Middle frontal gyrus (tissue), 1 donor: ENCODE data around the gene RAB14.
A peak's percentile ranks its signal among the peaks of the same experiment; 100 is the strongest.

Experiments used
- DNase-seq: peaks from one replicate; pipeline ENCODE4 v3.0.0-alpha.2; 2015; ENCODE audit warnings: low spot score; ENCODE audit errors: extremely low spot score

The RAB14 gene

DNA sequence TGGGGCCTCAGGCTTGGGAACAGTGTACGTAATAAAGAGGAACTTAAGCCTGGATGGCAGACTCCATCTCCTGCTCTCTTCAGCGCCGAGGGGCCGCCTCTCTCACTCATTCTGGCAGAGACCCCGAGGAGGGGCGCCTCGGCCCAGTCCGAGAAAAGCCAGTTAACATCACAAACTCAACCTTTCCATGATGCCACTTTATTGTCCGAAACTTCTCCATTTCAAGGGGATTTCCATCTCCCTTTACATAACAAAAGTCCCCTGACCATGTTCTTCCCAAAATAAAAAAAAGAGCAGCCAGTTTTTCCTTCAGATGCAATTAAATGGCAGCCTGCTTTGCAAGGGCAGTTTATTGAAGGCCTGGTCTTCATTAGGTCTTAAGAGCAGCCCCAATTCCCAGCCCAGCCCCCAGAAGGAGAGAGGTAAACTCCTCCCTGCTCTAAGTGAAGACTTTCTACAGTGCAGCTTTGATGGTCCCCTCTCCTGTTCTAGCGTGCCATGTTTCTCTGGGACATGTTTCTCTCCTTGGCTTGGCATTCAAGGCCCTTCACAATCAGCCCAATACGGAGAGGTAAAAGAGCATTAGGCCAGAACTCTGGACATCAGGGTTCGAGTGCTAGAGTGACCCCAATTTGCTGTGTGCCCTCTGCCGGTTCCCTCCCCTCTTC is 19.5 kb upstream of the RAB14 start:
- DNase-seq: no peak

DNA sequence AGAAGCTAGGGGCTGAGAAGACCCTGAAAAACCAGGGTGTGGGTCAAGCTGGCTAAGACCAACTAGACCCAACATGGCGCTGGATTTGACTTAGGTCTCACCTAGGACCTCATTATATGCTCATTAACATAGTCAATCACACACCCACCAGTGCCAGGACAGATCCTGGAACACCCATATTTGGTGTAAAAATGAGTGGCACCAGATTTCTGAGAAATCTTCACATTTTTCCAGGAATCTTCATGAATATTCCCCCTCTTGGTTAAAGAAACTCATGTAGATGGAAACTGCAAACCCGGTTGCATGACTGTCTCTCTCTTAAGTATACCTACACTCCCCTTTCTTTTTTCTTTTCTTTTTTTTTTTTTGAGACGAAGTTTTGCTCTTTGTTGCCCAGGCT is 17.9 kb upstream of the RAB14 start:
- DNase-seq: no peak

DNA sequence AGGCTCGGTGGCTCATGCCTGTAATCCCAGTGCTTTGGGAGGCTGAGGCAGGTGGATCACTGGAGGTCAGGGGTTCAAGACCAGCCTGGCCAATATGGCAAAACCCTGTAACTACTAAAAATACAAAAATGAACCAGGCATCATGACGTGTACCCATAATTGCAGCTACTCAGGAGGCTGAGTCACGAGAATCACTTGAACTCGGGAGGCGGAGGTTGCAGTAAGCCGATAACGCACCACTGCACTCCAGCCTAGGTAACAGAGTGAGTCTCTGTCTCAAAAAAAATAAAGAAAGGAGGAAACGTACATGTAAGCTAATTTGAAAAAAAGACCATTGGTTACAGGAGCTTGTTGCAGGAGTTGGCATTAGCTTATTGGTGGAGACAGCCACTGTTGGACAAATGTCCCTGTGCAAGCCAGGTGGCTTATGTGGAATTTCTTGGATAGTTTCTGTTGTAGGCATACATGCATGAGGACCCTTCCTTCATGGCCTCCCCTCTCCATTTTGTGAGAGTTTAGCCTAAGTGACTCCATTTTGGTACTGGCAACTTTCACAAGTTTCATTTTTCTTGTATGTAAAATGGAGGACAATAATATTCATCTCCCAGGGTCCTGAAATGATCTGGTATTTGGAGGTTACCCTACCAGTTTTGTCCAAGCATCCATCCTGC is 16.8 kb upstream of the RAB14 start:
- no peak for DNase-seq

DNA sequence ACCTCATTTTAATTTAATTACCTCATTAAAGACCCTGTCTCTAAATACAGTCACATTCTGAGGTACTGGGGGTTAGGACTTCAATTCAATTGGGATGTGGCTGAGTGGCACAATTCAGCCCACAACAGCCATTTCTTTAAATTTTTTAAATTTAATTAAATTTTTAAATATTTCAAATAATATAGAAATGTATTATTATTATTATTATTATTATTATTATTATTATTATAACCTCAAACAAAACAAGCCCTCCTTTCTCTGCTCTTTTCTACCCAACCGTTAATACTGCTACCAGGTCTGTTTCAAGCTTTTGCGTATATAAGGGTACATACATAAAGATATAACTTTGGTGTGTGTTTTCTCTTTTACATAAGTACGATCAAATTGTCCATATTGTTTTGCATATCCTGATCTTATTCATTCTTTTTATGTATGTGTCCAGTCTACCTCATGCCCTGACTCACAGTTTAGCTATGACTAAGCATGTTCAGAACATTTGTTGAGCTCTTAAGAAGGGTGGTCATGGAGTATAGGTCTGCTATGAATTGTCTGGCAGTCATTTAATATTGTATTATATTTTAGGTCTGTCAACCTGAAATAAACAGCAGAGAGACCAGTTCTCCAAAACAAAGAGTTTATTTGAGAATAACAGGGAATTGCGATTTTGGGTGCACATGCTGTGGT is 16.1 kb upstream of the RAB14 start:
- DNase-seq: no peak

DNA sequence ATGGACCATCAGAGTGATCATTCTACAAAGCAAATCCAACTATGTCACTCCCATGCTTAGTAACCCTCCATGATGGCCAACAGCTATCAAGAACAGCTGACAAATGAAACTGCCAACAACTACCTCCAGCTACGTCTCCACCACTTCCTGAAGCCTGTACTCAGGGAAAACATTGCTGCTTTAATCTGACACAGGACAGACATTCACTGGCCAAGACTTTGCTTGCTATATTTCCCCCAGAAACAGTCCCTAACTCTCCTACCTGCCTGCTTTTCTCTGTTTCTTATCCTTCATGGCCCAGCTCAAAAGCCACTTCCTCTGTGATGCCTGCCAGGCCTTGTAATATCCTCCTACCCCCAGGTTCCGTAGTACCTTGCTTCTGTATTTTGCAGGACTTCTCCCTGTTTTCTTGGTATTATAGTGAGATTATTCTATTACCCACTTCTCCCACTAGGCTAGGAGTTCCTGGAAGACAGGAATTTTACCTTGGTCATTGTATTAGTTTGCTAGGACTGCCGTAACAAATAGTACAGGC is 14.7 kb upstream of the RAB14 start:
- no peak for DNase-seq

DNA sequence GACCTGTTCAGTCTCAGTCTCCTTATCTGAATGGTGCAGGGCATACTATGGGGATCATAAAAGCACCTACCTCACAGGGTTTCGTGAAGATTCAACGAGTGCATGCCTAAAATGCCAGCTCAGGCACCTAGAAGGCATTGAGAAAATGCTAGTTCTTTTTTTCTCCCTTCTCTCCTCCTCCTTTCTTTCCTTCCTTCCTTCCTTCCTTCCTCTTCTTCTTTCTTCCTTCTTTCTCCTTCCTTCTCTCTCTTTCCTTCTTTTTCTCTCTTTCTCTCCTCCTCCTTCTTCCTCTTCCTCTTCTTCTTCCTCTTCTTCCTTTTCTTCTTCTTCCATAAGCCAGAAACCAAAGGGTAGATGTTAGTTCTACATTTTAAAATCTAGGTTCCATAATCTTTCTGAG is 12.3 kb upstream of the RAB14 start:
- no peak for DNase-seq

DNA sequence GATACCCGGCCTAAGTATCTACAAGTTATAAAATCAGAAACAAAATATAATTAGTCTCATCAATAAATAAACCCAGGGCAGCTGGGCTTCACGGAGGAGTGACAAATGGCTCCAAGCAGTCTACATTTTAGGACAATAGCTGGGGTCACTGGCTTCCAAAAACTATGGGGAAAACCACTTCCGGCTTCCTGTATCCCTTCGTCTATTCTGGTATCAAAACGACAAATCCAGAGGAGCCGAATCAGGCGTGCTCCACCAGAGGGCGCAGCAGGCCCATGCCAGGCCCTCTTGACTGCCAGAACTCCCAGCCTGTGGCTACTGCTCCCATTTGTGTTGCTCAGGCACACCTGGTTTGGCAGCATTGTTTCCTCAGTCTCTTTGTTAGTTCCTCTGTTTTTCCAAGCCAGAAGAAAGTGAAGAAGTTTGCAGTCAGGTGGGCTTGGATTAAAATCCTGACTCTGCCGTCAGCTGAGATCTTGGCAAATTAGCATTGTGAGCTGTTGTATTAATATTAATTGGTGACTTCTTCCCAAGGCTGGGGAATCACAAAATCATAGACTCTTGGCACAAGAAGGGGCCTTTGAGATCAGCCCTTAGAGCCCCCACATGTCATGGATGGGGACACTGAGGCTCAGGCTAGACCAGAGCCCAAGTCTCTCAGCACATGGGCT is 11.6 kb upstream of the RAB14 start:
- peak; percentile 89 for DNase-seq

DNA sequence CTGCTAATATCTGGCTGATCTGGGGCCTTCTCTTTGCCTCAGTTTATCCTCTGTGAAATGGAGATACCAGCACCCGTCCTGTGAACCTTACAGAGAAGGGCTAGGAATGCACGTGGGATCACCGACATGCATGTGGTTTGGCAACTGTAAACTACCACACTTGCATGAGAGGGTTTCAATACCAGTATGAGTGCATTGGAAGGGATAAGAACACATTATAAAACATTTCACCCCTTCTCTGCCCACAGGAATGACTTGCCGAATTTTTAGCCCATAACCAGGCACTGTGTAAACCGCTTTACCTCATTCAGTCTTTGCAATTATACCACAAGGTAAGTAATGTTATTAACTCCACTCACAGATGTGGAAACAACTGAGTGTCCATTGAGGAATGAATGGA is 8.9 kb upstream of the RAB14 start:
- no peak for DNase-seq

DNA sequence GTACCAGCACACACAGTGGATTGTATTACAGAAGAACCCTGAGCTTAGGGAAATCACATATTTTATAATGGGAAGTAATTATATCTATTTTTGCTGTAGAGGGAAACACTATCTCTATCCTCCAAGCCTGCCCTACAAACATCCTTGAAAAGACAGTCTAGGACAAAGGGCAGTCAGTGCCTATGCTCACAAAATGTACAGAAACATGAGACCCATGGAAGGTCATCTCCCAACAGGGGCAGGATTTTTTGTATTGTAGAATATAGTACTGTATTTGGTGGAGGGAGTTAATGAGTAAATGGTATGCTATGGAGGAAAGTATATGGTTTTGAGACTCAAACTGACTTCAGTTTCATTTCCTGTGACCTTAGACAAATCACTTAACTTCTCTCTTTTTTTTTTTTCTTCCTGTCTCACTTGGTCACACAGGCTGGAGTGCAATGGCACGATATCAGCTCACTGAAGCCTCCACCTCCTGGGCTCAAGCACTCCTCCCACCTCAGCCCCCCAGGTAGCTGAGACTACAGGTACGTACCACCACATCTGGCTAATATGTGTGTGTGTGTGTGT is 5.8 kb upstream of the RAB14 start:
- no peak for DNase-seq

DNA sequence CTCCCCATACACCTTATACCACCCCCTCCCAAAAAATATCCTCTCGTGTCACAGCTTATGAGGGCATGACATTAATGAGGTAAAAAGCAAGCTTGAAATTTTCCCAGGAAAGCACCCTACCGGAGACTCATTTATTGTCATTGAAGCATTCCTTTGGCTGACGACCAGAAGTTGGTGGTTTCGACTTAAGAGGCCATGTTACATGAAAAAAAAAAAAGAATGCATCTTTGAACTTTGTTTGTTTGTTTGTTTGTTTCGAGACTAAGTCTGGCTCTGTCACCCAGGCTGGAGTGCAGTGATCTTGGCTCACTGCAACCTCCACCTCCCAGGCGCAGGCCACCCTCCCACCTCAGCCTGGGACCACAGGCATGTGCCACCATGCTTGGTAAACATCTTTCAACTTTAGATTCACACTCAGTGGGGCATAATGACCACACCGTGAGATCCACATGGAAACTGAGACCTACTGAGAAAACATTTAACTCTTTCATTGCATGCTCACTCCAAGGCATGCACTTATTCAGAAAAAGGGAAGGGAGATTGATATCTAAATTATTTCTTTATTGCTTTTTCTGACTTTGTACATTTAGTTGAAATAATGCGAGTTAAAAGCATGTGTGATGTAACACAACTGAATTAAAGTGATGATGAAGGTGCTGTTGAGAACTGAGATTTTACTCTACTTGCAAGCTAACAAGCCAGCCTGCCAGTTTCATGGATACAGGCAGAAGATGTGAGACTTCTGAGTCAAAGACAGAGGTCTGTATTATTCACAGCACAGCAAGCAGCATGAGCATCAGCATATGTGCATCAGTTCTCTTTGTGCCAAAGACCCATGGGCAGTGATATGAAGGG is 5.1 kb upstream of the RAB14 start:
- no peak for DNase-seq

DNA sequence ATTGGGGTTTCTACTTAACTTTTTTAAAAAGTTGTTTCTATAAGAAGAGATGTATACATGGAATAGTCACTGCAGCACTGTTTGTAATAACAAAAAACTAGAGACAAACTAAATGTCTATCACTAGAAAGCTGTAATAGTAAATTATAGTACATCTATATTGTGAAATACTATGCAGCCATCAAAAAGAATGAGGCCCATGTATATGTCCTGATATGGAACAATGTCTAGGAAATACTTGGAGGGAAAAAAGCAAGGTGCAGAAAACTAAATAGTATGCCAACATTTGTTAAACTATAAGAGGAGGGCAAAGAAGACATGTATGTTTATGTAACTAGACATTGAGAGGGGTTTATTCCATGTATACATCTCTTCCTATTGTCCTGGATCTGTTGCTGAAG is 2.9 kb upstream of the RAB14 start:
- no peak for DNase-seq

DNA sequence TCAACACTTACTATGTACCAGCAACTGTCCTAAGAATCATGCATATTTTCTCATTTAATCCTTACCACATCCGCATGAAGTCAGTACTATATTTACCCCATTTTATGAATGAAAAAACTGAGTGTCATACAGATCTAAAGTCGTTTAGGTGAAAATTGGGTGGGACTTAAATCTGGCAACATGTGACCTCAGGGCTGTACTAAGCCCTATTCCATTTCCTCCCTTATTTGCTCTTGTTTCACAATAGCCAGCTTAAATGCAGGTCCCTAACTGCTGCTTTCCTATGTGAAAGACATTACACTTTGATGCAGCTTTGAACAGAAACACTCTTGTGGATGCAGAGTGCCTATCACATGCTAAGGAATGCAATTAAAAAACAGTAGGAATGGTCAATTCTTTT is 2.5 kb upstream of the RAB14 start:
- no peak for DNase-seq

DNA sequence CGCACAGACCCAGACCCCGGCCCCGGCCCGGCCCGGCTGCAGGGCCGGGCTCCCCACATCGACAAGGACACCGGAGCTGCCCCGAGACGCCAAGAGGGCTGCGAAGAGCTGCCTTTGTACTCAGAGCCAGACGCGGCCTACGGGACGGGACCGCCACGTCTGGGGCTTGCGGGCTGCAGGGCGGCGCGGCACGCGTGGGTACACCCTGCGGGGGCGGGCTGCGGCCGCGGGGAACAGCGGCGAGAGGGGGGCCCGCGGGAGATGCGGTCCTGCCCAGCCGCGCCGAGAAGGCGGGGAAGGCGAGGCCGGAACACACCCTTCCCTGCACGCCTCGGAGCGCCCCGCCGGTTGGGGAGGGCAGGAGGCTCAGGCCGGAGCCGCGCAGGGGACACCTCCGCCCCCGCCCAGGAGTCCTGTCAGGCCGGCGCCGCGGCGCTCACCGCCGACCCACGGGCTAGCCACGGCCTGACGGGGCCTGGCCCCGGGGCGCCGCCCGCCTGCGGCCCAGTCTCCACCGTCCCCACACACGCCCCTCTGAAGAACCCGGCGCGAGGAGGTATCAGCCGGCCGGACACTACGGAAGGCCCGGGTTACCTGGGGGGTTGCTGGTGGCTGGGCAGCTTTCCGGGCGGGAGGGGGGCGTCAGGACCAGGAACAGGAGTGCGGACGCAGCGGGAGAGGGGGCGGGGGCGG is 478 bp downstream of the RAB14 start:
- DNase-seq: no peak

DNA sequence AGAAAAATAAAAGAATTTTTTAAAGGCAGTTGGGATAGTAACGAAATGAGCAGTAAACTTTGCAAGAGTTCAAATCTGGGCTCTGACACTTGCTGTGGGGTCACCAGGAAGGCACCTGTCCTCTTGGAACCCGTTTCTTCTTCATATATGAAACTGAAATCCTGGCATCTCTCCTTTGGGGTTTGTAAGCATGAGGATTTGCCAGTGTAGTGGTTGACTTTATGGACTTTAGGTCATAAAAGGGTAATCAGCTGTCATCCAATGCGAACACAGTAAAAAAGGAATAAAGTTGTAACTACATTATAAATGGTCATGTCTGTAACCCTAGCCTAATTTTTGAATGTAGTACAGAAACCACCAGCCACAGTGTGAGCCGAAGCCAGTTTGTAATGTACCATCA is 1.3 kb downstream of the RAB14 start:
- no peak for DNase-seq

DNA sequence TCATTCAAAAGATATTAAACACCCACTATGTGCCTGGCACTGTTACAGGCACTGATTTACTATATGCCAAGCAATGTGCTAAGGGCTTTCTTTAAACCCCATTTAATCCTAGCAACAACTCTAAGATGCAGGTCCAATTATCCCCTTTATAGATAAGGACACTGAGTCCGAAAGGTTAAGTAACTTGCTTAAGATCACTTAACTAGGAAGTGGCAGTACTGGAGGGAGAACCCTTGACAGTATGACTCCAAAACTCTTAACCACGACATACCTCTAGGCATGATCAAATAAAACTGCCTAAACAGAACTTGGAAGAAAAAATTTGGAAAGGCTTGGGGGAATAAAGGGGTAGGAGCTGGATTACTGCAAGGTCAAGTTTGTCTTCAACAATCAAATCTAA is 1.7 kb downstream of the RAB14 start:
- no peak for DNase-seq

DNA sequence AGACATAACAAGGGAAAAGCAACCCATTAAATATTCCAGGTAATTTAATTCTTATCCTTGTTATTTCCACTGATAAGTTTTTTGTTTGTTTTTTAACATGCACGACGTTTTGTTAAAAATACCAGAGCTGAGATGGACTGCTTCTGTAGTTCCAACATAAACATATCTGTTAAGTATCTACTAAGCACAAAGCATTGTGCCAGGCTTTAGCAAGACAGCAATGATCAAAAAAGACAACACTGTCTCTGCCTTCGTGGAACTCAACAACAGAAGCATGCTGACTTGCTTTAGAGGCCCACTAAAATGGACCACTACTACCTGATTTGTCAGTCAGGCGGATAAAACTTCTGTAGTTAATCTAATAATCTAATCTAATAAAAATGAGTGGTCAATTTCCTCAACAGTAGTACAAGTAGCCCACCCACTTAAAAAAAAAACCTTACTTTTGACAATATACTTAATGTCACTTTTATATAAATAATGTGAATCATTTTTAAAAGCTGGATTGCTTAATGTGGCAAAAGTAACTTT is 3.1 kb downstream of the RAB14 start:
- DNase-seq: no peak

DNA sequence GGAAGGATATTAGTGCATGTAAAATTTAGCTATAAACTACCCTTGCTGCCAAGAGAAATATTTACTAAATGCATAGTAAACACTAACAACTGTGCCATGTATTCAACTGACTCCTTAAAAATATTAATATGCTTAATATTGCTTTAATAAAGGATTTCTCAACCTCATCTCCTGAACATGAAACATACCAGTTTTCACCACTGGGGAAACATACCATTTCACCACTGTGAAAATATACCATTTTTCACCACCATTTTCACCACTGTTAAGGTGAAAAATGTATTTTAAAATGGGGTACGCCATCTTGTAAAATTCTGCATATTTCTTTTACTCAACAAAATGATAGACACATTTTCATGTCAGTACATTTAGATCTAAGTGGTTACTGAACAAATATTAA is 4.5 kb downstream of the RAB14 start:
- DNase-seq: no peak

DNA sequence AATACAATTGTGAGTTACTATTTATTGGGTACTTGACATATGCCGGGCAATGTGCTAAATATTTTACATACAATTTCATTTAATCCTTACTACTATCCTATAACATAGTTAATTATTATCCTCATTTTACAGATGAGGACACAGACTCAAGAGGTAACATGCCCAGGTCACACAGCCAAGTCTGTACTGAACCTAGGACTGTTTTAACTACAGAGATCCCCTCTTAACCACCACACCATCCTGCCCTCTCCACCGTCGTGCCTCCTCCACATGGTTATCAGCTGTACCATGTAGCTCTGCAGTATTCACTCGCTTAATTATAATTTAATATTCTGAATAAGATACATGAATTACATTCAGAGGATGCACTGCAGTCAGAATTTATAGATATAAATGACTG is 5.3 kb downstream of the RAB14 start:
- DNase-seq: no peak

DNA sequence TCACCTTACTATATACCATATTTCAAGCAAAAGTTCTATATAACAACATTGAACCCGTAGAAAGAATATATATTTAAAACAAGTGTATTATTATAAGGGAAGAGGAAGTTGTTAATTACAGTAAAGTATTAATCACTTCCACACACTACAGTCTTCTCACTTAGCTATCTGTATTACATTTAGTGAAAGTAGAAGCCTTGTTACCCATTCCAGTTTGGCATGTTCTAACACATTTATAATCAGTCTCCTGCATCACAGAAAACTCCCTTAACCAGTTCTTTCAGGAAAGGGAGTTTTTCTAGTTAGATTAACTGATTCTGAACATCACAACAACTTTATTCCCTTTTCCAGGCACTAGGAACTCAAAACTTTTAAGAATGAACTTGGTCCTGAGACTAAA is 6.9 kb downstream of the RAB14 start:
- no peak for DNase-seq
